Pancreas (tissue), 10 donors: ENCODE results near the gene SYNE2. TPM values are rescaled to one million over a fixed set of nuclear protein-coding genes. Genes with fewer than 3 reads are reported as not detected.

Experiments
- ATAC-seq, 4 donors: fragments of 200-7000 bp; cut with Tn5 transposase; one replicate each; pipeline versions ENCODE4 v1.8.0 to v1.9.1; 2020; ENCODE audit warnings: mild to moderate bottlenecking in 4 of 4, moderate library complexity in 4 of 4
- DNase-seq, 6 donors: peaks; one replicate each; pipeline ENCODE4 v3.0.0-alpha.2; 2020
- FAIRE-seq: peaks from 2 replicates; lab custom pipeline; 2012; peaks lifted over from hg19 to GRCh38; lab: Jason Lieb, UNC
- H3K27ac ChIP-seq, 4 donors: fragments of 200-600 bp; sonication (generic); 1 replicate in 3 of 4; 2 replicates in 1 of 4; pipeline versions ENCODE4 v1.5.0 to v1.8.0; 2020
- H3K27me3 ChIP-seq, 4 donors: fragments of 200-600 bp; one replicate each; pipeline ENCODE4 v1.8.0; 2021
- H3K36me3 ChIP-seq, 3 donors: fragments of 200-600 bp; sonication (generic) in 1 of 3; one replicate each; pipeline versions ENCODE4 v1.5.0 to v1.8.0; 2020 to 2021
- H3K4me1 ChIP-seq, 3 donors: fragments of 200-600 bp; one replicate each; pipeline ENCODE4 v1.8.0; 2021
- H3K4me3 ChIP-seq, 4 donors: fragments of 200-600 bp; sonication (generic) in 2 of 4; one replicate each; pipeline versions ENCODE4 v1.5.0 to v1.8.0; 2020 to 2021
- H3K9me3 ChIP-seq, 4 donors: fragments of 200-600 bp; one replicate each; pipeline ENCODE4 v1.8.0; 2021
- CTCF ChIP-seq, 4 donors: fragments of 200-600 bp; sonication (generic) in 3 of 4; IDR thresholded peaks; one replicate each; pipeline versions ENCODE4 v1.5.0 to v1.8.0; 2021; ENCODE audit warnings: antibody characterized with exemption in 4 of 4
- WGBS, 2 donors: extraction: QIAGEN DNeasy Blood & Tissue Kit; methylation state at CpG; one replicate each; pipeline ENCODE4 v1.1.7; 2013; 5-methylcytosine and 5-hydroxymethylcytosine counted together
- intact Hi-C, 3 donors: fragments of 100-400 bp; cut with DNase I; formaldehyde crosslinking; loops; one replicate each; pipeline versions ENCODE4 v1.11.1 to v1.14.2; 2022
- polyA plus RNA-seq, 2 donors: library from polyadenylated mRNA; stranded (reverse); fragments of 200-250 nt; gene quantifications; one replicate each; pipeline ENCODE4 v1.2.3, GENCODE V29; 2013
- total RNA-seq, 6 donors: library from RNA; stranded (reverse); fragmentation: NEBNext Ultra II Directional in 4 of 6; extraction: Animal tissue kit (Norgen Biotek cat#: 25700) in 4 of 6; gene quantifications; one replicate each; pipeline versions ENCODE4 v1.2.1 to v1.2.4, GENCODE V29; 2021 to 2023
- donor health status: healthy with polysubstance abuse.
- donor health status: DM: no; HTN: no; CAD: no; lungs with moderate emphysema.
- donor health status: DM: no; HTN: no; CAD: no.
- donor health status: control.
- donor health status: control.
- donor health status: Bipolar disorder and iron deficiency.
- donor health status: DM: yes; HTN: yes; CAD: no.
- donor health status: DM: no; HTN: no; CAD: no.
- donor health status: DM: no; HTN: no; CAD: no.
- donor health status: DM: yes; HTN: yes; CAD: no.

The SYNE2 gene
- total and polyA plus RNA-seq, 8 donors = 45.2 to 103 (median 56.6) TPM

GRCh38 chr14:64246688-64247087 is 393.9 kb downstream of the SYNE2 start:
- Histone ChIP-seq H3K4me1 (peaks cover 0 to 27% (median 7%) of the 10 kb centered on the region in 3 donors), H3K9me3 (no peaks in the 10 kb centered on the region), H3K36me3 (no peaks in the 10 kb centered on the region), H3K4me3 (no peak overlapping the region), H3K27ac (no peak overlapping the region), H3K27me3 (no peaks in the 10 kb centered on the region)
- ATAC-seq (no peak), DNase-seq (no peak), FAIRE-seq (no peak)
- intact Hi-C loops = no loop called here
- TF ChIP-seq CTCF (IDR thresholded peaks at IDR 0.05) = no peak

- H3K9me3 ChIP-seq = no peaks in the 10 kb centered on the region
- intact Hi-C loops = no loop called here
- peak in 1 of 4 donors; percentile 20 for ATAC-seq
- FAIRE-seq = no peak
- no peaks in the 10 kb centered on the region for H3K36me3 ChIP-seq
- no peak overlapping the region for H3K27ac ChIP-seq
- H3K27me3 ChIP-seq = no peaks in the 10 kb centered on the region
- H3K4me1 ChIP-seq = peaks cover 0 to 27% (median 7%) of the 10 kb centered on the region in 3 donors
- WGBS, 2 donors = 39 to 54% methylated on average over 3 of the region's 3 CpGs
- no peak overlapping the region for H3K4me3 ChIP-seq
- no peak for TF ChIP-seq CTCF (IDR thresholded peaks at IDR 0.05)
- no peak for DNase-seq
These were observed 394.4 kb downstream of the SYNE2 start for GRCh38 chr14:64247195-64247594.

GRCh38 chr14:64248689-64249088 is 395.9 kb downstream of the SYNE2 start:
- Histone ChIP-seq H3K4me1 (peaks cover 0 to 27% (median 7%) of the 10 kb centered on the region in 3 donors), H3K27me3 (no peaks in the 10 kb centered on the region), H3K36me3 (no peaks in the 10 kb centered on the region), H3K4me3 (no peak overlapping the region), H3K27ac (peak overlapping the region in 2 of 4 donors; percentile 5 to 48), H3K9me3 (no peaks in the 10 kb centered on the region)
- intact Hi-C loops = no loop called here
- no peak for DNase-seq
- FAIRE-seq = no peak
- ATAC-seq = peak in 3 of 4 donors; percentile 26 to 57 (median 31)
- TF ChIP-seq CTCF (IDR thresholded peaks at IDR 0.05) = no peak
- WGBS, 2 donors = 68 to 69% methylated on average over 4 of the region's 4 CpGs

GRCh38 chr14:64249363-64249762 is 396.6 kb downstream of the SYNE2 start:
- Histone ChIP-seq H3K9me3 (no peaks in the 10 kb centered on the region), H3K36me3 (no peaks in the 10 kb centered on the region), H3K4me1 (peaks cover 0 to 24% (median 7%) of the 10 kb centered on the region in 3 donors), H3K27ac (peak overlapping the region in 2 of 4 donors; percentile 5 to 48), H3K27me3 (no peaks in the 10 kb centered on the region), H3K4me3 (no peak overlapping the region)
- 25 to 29% methylated on average over 7 of the region's 7 CpGs for WGBS, 2 donors
- DNase-seq (peak in 1 of 6 donors; percentile 43), FAIRE-seq (no peak), ATAC-seq (peak in 3 of 4 donors; percentile 60 to 82 (median 80))
- intact Hi-C loops = no loop called here
- TF ChIP-seq CTCF (IDR thresholded peaks at IDR 0.05) = no peak

GRCh38 chr14:64253672-64254071 is 400.9 kb downstream of the SYNE2 start:
- Histone ChIP-seq H3K4me3 (no peak overlapping the region), H3K4me1 (peaks cover 0 to 17% (median 5%) of the 10 kb centered on the region in 3 donors), H3K9me3 (no peaks in the 10 kb centered on the region), H3K27me3 (no peaks in the 10 kb centered on the region), H3K27ac (no peak overlapping the region), H3K36me3 (no peaks in the 10 kb centered on the region)
- ATAC-seq (no peak), FAIRE-seq (no peak), DNase-seq (no peak)
- intact Hi-C loops = no loop called here
- 51 to 54% methylated on average over 3 of the region's 3 CpGs for WGBS, 2 donors
- no peak for TF ChIP-seq CTCF (IDR thresholded peaks at IDR 0.05)
